ENCODE results near the gene ZNF287. TPM values are rescaled to one million over a fixed set of nuclear protein-coding genes. Genes with fewer than 3 reads are reported as not detected.

The ZNF287 gene
- total RNA-seq, 1 donor from 2014 or later = 13.9 TPM

- Mint-ChIP-seq H3K4me3 (no peak overlapping the region), H3K9me3 (no peaks in the 10 kb centered on the region), H3K27ac (no peak overlapping the region), H3K36me3 (no peaks in the 10 kb centered on the region), H3K4me1 (peaks cover 10% of the 10 kb centered on the region), H3K27me3 (ENCODE audit: low read depth) (peaks cover 24% of the 10 kb centered on the region)
- TF ChIP-seq CTCF (IDR thresholded peaks at IDR 0.05; ENCODE audit: unreplicated experiment) = no peak
- no peak for DNase-seq (ENCODE audit: low spot score in 2 of 2, unreplicated experiment in 2 of 2)
Measured at GRCh38 chr17:16515933-16516332, 53.1 kb downstream of the ZNF287 start.

GRCh38 chr17:16513873-16514272 lies 55.1 kb downstream of the ZNF287 start:
- H3K27ac Mint-ChIP-seq = no peak overlapping the region

GRCh38 chr17:16512011-16512410 lies 57.0 kb downstream of the ZNF287 start:
- Mint-ChIP-seq H3K27ac (no peak overlapping the region), H3K4me1 (peaks cover 8% of the 10 kb centered on the region)

More at GRCh38 chr17:16513873-16514272, 55.1 kb downstream of the ZNF287 start:
- DNase-seq (ENCODE audit: low spot score in 2 of 2, unreplicated experiment in 2 of 2) = no peak
- TF ChIP-seq CTCF (IDR thresholded peaks at IDR 0.05; ENCODE audit: unreplicated experiment) = no peak
- H3K27me3 Mint-ChIP-seq (ENCODE audit: low read depth) = peaks cover 24% of the 10 kb centered on the region
- H3K4me1 Mint-ChIP-seq = peaks cover 10% of the 10 kb centered on the region
- no peaks in the 10 kb centered on the region for H3K36me3 Mint-ChIP-seq
- H3K9me3 Mint-ChIP-seq = no peaks in the 10 kb centered on the region
- H3K4me3 Mint-ChIP-seq = no peak overlapping the region

GRCh38 chr17:16511593-16511992 lies 57.4 kb downstream of the ZNF287 start:
- TF ChIP-seq CTCF (IDR thresholded peaks at IDR 0.05; ENCODE audit: unreplicated experiment) = no peak
- Mint-ChIP-seq H3K9me3 (no peaks in the 10 kb centered on the region), H3K36me3 (no peaks in the 10 kb centered on the region), H3K4me1 (peaks cover 4% of the 10 kb centered on the region), H3K27me3 (ENCODE audit: low read depth) (peaks cover 14% of the 10 kb centered on the region), H3K27ac (no peak overlapping the region), H3K4me3 (no peak overlapping the region)
- DNase-seq (ENCODE audit: low spot score in 2 of 2, unreplicated experiment in 2 of 2) = no peak

More at GRCh38 chr17:16512011-16512410, 57.0 kb downstream of the ZNF287 start:
- H3K4me3 Mint-ChIP-seq = no peak overlapping the region
- H3K27me3 Mint-ChIP-seq (ENCODE audit: low read depth) = peaks cover 18% of the 10 kb centered on the region
- H3K9me3 Mint-ChIP-seq = no peaks in the 10 kb centered on the region
- no peak for TF ChIP-seq CTCF (IDR thresholded peaks at IDR 0.05; ENCODE audit: unreplicated experiment)
- no peak for DNase-seq (ENCODE audit: low spot score in 2 of 2, unreplicated experiment in 2 of 2)
- H3K36me3 Mint-ChIP-seq = no peaks in the 10 kb centered on the region

- DNase-seq (ENCODE audit: low spot score in 2 of 2, unreplicated experiment in 2 of 2) = no peak
- Mint-ChIP-seq H3K27ac (no peak overlapping the region), H3K4me1 (no peaks in the 10 kb centered on the region), H3K4me3 (no peak overlapping the region), H3K36me3 (no peaks in the 10 kb centered on the region), H3K9me3 (no peaks in the 10 kb centered on the region), H3K27me3 (ENCODE audit: low read depth) (peaks cover 3% of the 10 kb centered on the region)
- TF ChIP-seq CTCF (IDR thresholded peaks at IDR 0.05; ENCODE audit: unreplicated experiment) = no peak
Measured at GRCh38 chr17:16507918-16508533, 61.0 kb downstream of the ZNF287 start.
